Mesenchymal stem cell (in vitro differentiated cells and primary cell): ENCODE results near the gene COBL.

Experiments used
- DNase-seq: peaks from one replicate; pipeline ENCODE4 v3.0.0-alpha.2; 2013
- H2AFZ ChIP-seq: one replicate; pipeline ENCODE4 v1.6.1; 2013; ENCODE audit warnings: low read depth, mild to moderate bottlenecking, control low read depth, inconsistent platforms, low read length, moderate library complexity
- H2AK5ac ChIP-seq: 2 replicates; pipeline ENCODE4 v1.6.1; 2013; ENCODE audit warnings: low read length, moderate library complexity, mild to moderate bottlenecking, inconsistent platforms; ENCODE audit not compliant: severe bottlenecking
- H2BK120ac ChIP-seq: one replicate; pipeline ENCODE4 v1.6.1; 2013; ENCODE audit warnings: low read depth, mild to moderate bottlenecking, inconsistent platforms, low read length, moderate library complexity
- H2BK12ac ChIP-seq, 2 experiments: one replicate each; pipeline ENCODE4 v1.6.1; 2013; ENCODE audit warnings: inconsistent platforms in 2 of 2, low read length in 2 of 2, mild to moderate bottlenecking in 2 of 2, moderate library complexity in 2 of 2, control low read depth in 1 of 2
- H2BK15ac ChIP-seq: one replicate; pipeline ENCODE4 v1.6.1; 2013; ENCODE audit warnings: mild to moderate bottlenecking, low read depth, inconsistent platforms; ENCODE audit not compliant: poor library complexity, severe bottlenecking
- H2BK5ac ChIP-seq: 2 replicates; pipeline ENCODE4 v1.6.1; 2013; ENCODE audit warnings: low read depth, mild to moderate bottlenecking, low read length, control low read depth, inconsistent platforms; ENCODE audit not compliant: poor library complexity, severe bottlenecking
- H3K14ac ChIP-seq, 2 experiments: one replicate each; pipeline ENCODE4 v1.6.1; 2013; ENCODE audit warnings: inconsistent platforms in 2 of 2, low read length in 2 of 2, control low read depth in 1 of 2, mild to moderate bottlenecking in 1 of 2, moderate library complexity in 1 of 2
- H3K18ac ChIP-seq, 2 experiments: one replicate each; pipeline ENCODE4 v1.6.1; 2013; ENCODE audit warnings: inconsistent platforms in 2 of 2, low read length in 2 of 2, control low read depth in 1 of 2, low read depth in 1 of 2, mild to moderate bottlenecking in 1 of 2
- H3K23ac ChIP-seq, 2 experiments: one replicate each; pipeline ENCODE4 v1.6.1; 2013; ENCODE audit warnings: inconsistent platforms in 2 of 2, low read length in 2 of 2, mild to moderate bottlenecking in 2 of 2, moderate library complexity in 2 of 2, control low read depth in 1 of 2
- H3K27ac ChIP-seq: 2 replicates; pipeline ENCODE4 v1.5.1; 2013; ENCODE audit warnings: mild to moderate bottlenecking, moderate library complexity, low read length, control low read depth, inconsistent platforms; ENCODE audit not compliant: poor library complexity, severe bottlenecking
- H3K27me3 ChIP-seq, 2 experiments: 2 replicates each; pipeline versions ENCODE4 v1.6.1 to v1.7.0; 2013; ENCODE audit warnings: low read length in 2 of 2, mild to moderate bottlenecking in 2 of 2, moderate library complexity in 2 of 2, control low read depth in 1 of 2, inconsistent platforms in 1 of 2; ENCODE audit not compliant: control insufficient read depth in 1 of 2, insufficient read depth in 1 of 2
- H3K36me3 ChIP-seq, 2 experiments: 2 replicates each; pipeline versions ENCODE4 v1.6.1 to v1.7.0; 2013; ENCODE audit warnings: low read length in 2 of 2, control low read depth in 1 of 2, inconsistent platforms in 1 of 2, low read depth in 1 of 2, mild to moderate bottlenecking in 1 of 2; ENCODE audit not compliant: insufficient read depth in 2 of 2, control insufficient read depth in 1 of 2
- H3K4ac ChIP-seq, 2 experiments: one replicate each; pipeline ENCODE4 v1.6.1; 2013; ENCODE audit warnings: inconsistent platforms in 2 of 2, low read length in 2 of 2, mild to moderate bottlenecking in 2 of 2, moderate library complexity in 2 of 2, control low read depth in 1 of 2, low read depth in 1 of 2
- H3K4me1 ChIP-seq: 2 replicates; pipeline ENCODE4 v1.6.1; 2013; ENCODE audit warnings: low read depth, low read length, control low read depth; ENCODE audit not compliant: control insufficient read depth, insufficient read depth
- H3K4me2 ChIP-seq: 2 replicates; pipeline ENCODE4 v1.6.1; 2013; ENCODE audit warnings: low read length, mild to moderate bottlenecking, inconsistent platforms; ENCODE audit not compliant: poor library complexity, severe bottlenecking
- H3K4me3 ChIP-seq, 2 experiments: 2 replicates each; pipeline versions ENCODE4 v1.5.1 to v1.7.0; 2013; ENCODE audit warnings: low read length in 2 of 2, mild to moderate bottlenecking in 2 of 2, control low read depth in 1 of 2, low read depth in 1 of 2; ENCODE audit not compliant: insufficient read depth in 1 of 2
- H3K79me1 ChIP-seq: replicated peaks from 2 replicates; pipeline ENCODE4 v1.6.1; 2013; ENCODE audit warnings: mild to moderate bottlenecking, control low read depth, low read length, inconsistent platforms; ENCODE audit not compliant: poor library complexity, severe bottlenecking
- H3K9ac ChIP-seq: 2 replicates; pipeline ENCODE4 v1.7.0; 2013; ENCODE audit warnings: mild to moderate bottlenecking, low read length, moderate library complexity
- H3K9me3 ChIP-seq: 2 replicates; pipeline ENCODE4 v1.7.0; 2013; ENCODE audit warnings: mild to moderate bottlenecking, low read length; ENCODE audit not compliant: control insufficient read depth
- H4K8ac ChIP-seq: one replicate; pipeline ENCODE4 v1.6.1; 2013; ENCODE audit warnings: inconsistent platforms, mild to moderate bottlenecking, low read length, moderate library complexity
- H4K91ac ChIP-seq: one replicate; pipeline ENCODE4 v1.6.1; 2013; ENCODE audit warnings: mild to moderate bottlenecking, low read length, inconsistent platforms
- WGBS: methylation state at CpG from one replicate; pipeline ENCODE4 v1.1.7; 2013; ENCODE audit warnings: mixed read lengths; 5-methylcytosine and 5-hydroxymethylcytosine counted together

COBL gene

DNA sequence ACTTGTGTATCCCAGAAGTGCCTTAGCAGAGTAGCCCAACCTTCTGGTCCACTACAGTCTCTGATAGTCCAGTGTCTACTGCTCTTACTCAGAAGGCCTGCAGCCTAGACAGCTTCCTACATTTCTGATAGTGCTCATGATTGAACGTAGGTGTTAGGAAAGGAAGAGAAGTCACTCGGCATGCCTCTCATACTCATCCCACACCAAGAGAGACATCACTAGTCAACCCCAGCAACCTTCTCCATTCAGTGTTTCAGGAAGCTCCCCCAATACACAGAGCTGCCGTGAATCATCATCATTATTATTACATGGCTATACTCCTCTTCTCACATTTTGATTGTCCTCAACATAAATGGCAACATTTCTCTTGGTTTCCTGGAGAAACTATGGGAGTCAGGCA lies 166.4 kb downstream of the COBL start:
- H4K91ac ChIP-seq, result no peak overlapping the region
- H2AFZ ChIP-seq, result no peak overlapping the region
- H2BK12ac ChIP-seq, result no peak overlapping the region
- H3K27me3 ChIP-seq, result peaks cover 26 to 42% of the 10 kb centered on the region in 2 experiments
- H2BK5ac ChIP-seq, result no peak overlapping the region
- no peak overlapping the region for H3K4me3 ChIP-seq
- peaks cover 22% of the 10 kb centered on the region for H3K9me3 ChIP-seq
- no peaks in the 10 kb centered on the region for H3K36me3 ChIP-seq
- 97% methylated on average over 3 of the region's 3 CpGs for WGBS
- H2BK15ac ChIP-seq, result no peak overlapping the region
- no peak overlapping the region for H4K8ac ChIP-seq
- no peaks in the 10 kb centered on the region for H3K4me1 ChIP-seq
- no peak overlapping the region for H2AK5ac ChIP-seq
- no peak overlapping the region for H3K23ac ChIP-seq
- no peak overlapping the region for H3K27ac ChIP-seq
- H3K9ac ChIP-seq, result no peak overlapping the region
- H3K4me2 ChIP-seq, result no peak overlapping the region
- no peak overlapping the region for H3K4ac ChIP-seq
- no peak overlapping the region for H3K18ac ChIP-seq
- no peak for DNase-seq
- H3K14ac ChIP-seq, result no peak overlapping the region
- H3K79me1 ChIP-seq, result no peaks in the 10 kb centered on the region
- H2BK120ac ChIP-seq, result no peak overlapping the region

DNA sequence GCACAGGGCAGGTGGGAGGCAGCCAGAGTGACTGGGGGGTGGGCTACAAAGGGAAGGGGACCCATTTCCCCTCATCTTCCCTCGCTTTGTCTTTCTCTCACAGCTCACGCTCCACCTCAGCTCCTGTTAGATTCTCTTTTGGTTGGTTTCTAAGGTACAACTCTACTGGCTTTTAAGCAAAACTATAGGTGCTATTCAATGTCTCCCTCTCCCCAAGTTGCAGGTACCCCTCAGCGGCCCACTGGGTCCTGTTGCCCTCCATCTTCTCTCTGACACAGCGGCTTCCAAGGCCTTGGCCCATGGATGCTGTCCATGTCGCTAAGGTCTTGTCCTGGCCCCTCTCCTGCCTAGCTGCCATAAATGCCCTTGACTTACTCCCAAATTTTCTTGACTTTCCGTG lies 168.4 kb downstream of the COBL start:
- Histone ChIP-seq H3K9me3 (peaks cover 22% of the 10 kb centered on the region), H2BK15ac (no peak overlapping the region), H4K91ac (no peak overlapping the region), H2AK5ac (no peak overlapping the region), H3K4me2 (no peak overlapping the region), H3K4me1 (no peaks in the 10 kb centered on the region), H3K4ac (no peak overlapping the region), H2BK5ac (no peak overlapping the region), H3K18ac (no peak overlapping the region), H3K79me1 (no peaks in the 10 kb centered on the region), H3K9ac (no peak overlapping the region), H3K4me3 (no peak overlapping the region), H3K36me3 (no peaks in the 10 kb centered on the region), H3K14ac (no peak overlapping the region), H2AFZ (no peak overlapping the region), H3K27ac (no peak overlapping the region), H4K8ac (no peak overlapping the region), H2BK12ac (no peak overlapping the region), H2BK120ac (no peak overlapping the region), H3K23ac (no peak overlapping the region), H3K27me3 (peaks cover 17 to 36% of the 10 kb centered on the region in 2 experiments)
- 89% methylated on average over 5 of the region's 6 CpGs for WGBS
- DNase-seq, result no peak

DNA sequence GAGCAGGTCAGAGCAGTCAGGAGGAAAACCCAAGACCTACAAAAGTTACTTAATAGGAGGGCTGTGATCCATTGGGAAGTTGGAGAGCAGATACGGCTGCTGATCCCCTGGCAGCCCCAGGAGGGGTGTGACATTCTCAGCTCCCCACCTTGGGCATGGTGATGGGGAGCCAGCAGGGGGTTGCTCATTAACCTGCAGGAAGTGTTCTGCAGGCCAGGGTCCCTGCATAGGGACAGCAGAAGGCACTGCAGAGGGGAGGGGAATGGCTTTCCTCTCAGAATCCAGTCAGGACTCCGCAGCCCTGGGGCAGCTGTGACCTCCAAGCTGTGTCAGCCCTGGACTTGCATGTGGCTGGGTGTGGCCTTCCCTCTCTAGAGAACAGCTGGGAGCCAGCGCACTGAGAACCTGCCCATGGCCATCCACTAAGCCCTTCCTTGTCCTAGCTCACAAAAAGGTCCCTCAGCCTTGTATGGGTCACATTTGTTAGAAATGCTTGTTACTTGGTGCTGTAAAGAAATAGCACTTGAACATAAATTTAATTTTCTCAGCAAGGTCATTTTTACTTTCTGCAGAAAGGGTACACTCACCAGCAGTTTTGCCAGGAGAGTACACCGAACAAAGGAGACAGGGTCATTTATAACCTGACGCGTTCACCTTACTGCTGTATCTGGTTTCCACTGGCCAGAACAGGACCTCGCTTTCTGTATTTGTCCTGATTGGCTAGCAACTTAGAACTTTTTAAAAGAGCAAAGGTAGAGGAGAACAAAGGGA lies 169.6 kb downstream of the COBL start:
- H3K23ac ChIP-seq, result no peak overlapping the region
- no peak overlapping the region for H2BK5ac ChIP-seq
- no peaks in the 10 kb centered on the region for H3K4me1 ChIP-seq
- 93% methylated on average over 6 of the region's 7 CpGs for WGBS
- no peak overlapping the region for H2BK12ac ChIP-seq
- no peak overlapping the region for H4K8ac ChIP-seq
- H2AFZ ChIP-seq, result no peak overlapping the region
- no peak overlapping the region for H3K9ac ChIP-seq
- peaks cover 22% of the 10 kb centered on the region for H3K9me3 ChIP-seq
- H3K36me3 ChIP-seq, result no peaks in the 10 kb centered on the region
- H3K4ac ChIP-seq, result no peak overlapping the region
- H2AK5ac ChIP-seq, result no peak overlapping the region
- no peak overlapping the region for H2BK15ac ChIP-seq
- H3K79me1 ChIP-seq, result no peaks in the 10 kb centered on the region
- no peak overlapping the region for H4K91ac ChIP-seq
- no peak overlapping the region for H3K4me2 ChIP-seq
- H3K27me3 ChIP-seq, result peaks cover 13 to 34% of the 10 kb centered on the region in 2 experiments
- no peak overlapping the region for H3K27ac ChIP-seq
- no peak overlapping the region for H3K4me3 ChIP-seq
- H3K14ac ChIP-seq, result no peak overlapping the region
- H3K18ac ChIP-seq, result no peak overlapping the region
- H2BK120ac ChIP-seq, result no peak overlapping the region
- DNase-seq, result no peak

DNA sequence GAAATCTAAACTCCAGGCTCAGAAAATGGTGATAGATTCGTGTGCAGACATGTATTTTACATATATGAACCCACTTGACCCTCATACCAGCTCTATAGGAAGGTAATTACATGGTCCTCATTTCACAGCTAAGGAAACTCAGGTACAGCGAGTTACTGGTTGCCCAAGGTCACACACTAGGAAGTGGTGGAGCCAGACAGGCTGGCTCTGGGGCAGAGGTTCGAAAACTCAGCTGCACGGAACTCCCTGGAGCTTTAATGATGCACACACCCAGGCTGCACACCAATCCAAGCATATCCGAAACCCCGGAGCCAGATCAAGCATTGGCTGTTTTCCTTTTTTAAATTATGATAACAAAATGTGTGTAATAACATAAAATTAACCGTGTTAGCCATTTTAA lies 172.4 kb downstream of the COBL start:
- H3K4ac ChIP-seq, result no peak overlapping the region
- no peak overlapping the region for H3K9ac ChIP-seq
- peaks cover 1% of the 10 kb centered on the region for H3K4me1 ChIP-seq
- no peak overlapping the region for H3K4me3 ChIP-seq
- no peak for DNase-seq
- H3K23ac ChIP-seq, result no peak overlapping the region
- no peak overlapping the region for H2BK5ac ChIP-seq
- no peaks in the 10 kb centered on the region for H3K36me3 ChIP-seq
- no peaks in the 10 kb centered on the region for H3K79me1 ChIP-seq
- no peak overlapping the region for H2BK15ac ChIP-seq
- WGBS, result 71% methylated on average over 4 of the region's 7 CpGs
- H3K18ac ChIP-seq, result no peak overlapping the region
- no peak overlapping the region for H3K14ac ChIP-seq
- no peak overlapping the region for H2AK5ac ChIP-seq
- no peak overlapping the region for H2BK12ac ChIP-seq
- no peak overlapping the region for H3K27ac ChIP-seq
- peaks cover 22% of the 10 kb centered on the region for H3K9me3 ChIP-seq
- H2BK120ac ChIP-seq, result no peak overlapping the region
- H3K27me3 ChIP-seq, result peaks cover 7 to 25% of the 10 kb centered on the region in 2 experiments
- no peak overlapping the region for H3K4me2 ChIP-seq
- H2AFZ ChIP-seq, result no peak overlapping the region
- H4K8ac ChIP-seq, result no peak overlapping the region
- H4K91ac ChIP-seq, result no peak overlapping the region
